Stimulated activated CD4-positive, alpha-beta T cell treated with anti-CD3 and anti-CD28 coated beads, TNF-alpha, amount 100 ng/mL, for 1 hour (primary cell): ENCODE data around the gene GSDME.

ENCODE experiments used
- DNase-seq, 3 donors: peaks; one replicate each; pipeline ENCODE4 v3.0.0-alpha.2; 2020; ENCODE audit warnings: low read depth in 3 of 3, low spot score in 1 of 3

GSDME gene

GRCh38 chr7:24657980-24658379 lies 99.3 kb downstream of the GSDME start:
- no peak for DNase-seq

GRCh38 chr7:24656608-24657007 lies 100.7 kb downstream of the GSDME start:
- no peak for DNase-seq

GRCh38 chr7:24654305-24654704 lies 103.0 kb downstream of the GSDME start:
- no peak for DNase-seq

- no peak for DNase-seq
These were observed 103.8 kb downstream of the GSDME start for GRCh38 chr7:24653316-24654085.

GRCh38 chr7:24652251-24652939 lies 104.9 kb downstream of the GSDME start:
- DNase-seq: no peak
